HepG2 (cell line): ENCODE measurements around the gene ZFP36L2. TPM values are rescaled to one million over a fixed set of nuclear protein-coding genes. Genes with fewer than 3 reads are reported as not detected.

Experiments used
- FOXA3 ChIP-seq: IDR thresholded peaks from 2 replicates; pipeline ENCODE4 v1.6.1; 2016; ENCODE audit warnings: missing genetic modification reagents, missing compliant biosample characterization
- HNRNPL ChIP-seq: fragments of 200-400 bp; formaldehyde crosslinking; IDR thresholded peaks from 2 replicates; pipeline ENCODE4 v1.6.1; 2017; ENCODE audit warnings: mild to moderate bottlenecking, low read depth, low read length
- HOXD1 ChIP-seq: sonication (generic); formaldehyde crosslinking; IDR thresholded peaks from 2 replicates; pipeline ENCODE4 v1.5.0; 2020; ENCODE audit warnings: missing genetic modification reagents
- MYC ChIP-seq: sonication (generic); formaldehyde crosslinking; IDR thresholded peaks from 2 replicates; pipeline ENCODE4 v1.9.0; 2021; ENCODE audit warnings: missing genetic modification reagents, borderline replicate concordance
- NFYC ChIP-seq: IDR thresholded peaks from 2 replicates; pipeline ENCODE4 v1.6.1; 2016; ENCODE audit warnings: missing genetic modification reagents, missing compliant biosample characterization
- REST ChIP-seq, 2 experiments: IDR thresholded peaks; 2 replicates each; pipeline ENCODE4 v1.6.1; 2011 to 2012; ENCODE audit warnings: low read length in 2 of 2, borderline replicate concordance in 1 of 2, low read depth in 1 of 2, mild to moderate bottlenecking in 1 of 2, moderate library complexity in 1 of 2
- SIN3B ChIP-seq: fragments of 150-350 bp; IDR thresholded peaks from 2 replicates; pipeline ENCODE4 v1.6.1; 2014; ENCODE audit warnings: low read length
- TARDBP ChIP-seq: sonication (generic); formaldehyde crosslinking; IDR thresholded peaks from 2 replicates; pipeline ENCODE4 v1.8.0; 2022; ENCODE audit warnings: mild to moderate bottlenecking, missing genetic modification reagents
- TCF12 ChIP-seq, 2 experiments: fragments of 450-650 bp in 1 of 2; sonication (generic) in 1 of 2; formaldehyde crosslinking in 1 of 2; IDR thresholded peaks; 2 replicates each; pipeline versions ENCODE4 v1.6.1 to v1.8.0; 2017 to 2022; ENCODE audit warnings: antibody characterized with exemption in 1 of 2, mild to moderate bottlenecking in 1 of 2, missing genetic modification reagents in 1 of 2, moderate library complexity in 1 of 2
- ZNF382 ChIP-seq: sonication (generic); formaldehyde crosslinking; IDR thresholded peaks from 2 replicates; pipeline ENCODE4 v1.5.0; 2020; ENCODE audit warnings: missing genetic modification reagents, mild to moderate bottlenecking, borderline replicate concordance
- ZSCAN5A ChIP-seq: sonication (generic); formaldehyde crosslinking; IDR thresholded peaks from 2 replicates; pipeline ENCODE4 v1.8.0; 2022; ENCODE audit warnings: mild to moderate bottlenecking, missing genetic modification reagents, borderline replicate concordance
- polyA plus RNA-seq, 8 experiments: library from polyadenylated mRNA; depleted of rRNA in 3 of 8; stranded (reverse) in 7 of 8; unstranded in 1 of 8; fragments of >200 nt; fragmentation: Illumina TruSeq in 4 of 8; extraction: Trizol in 4 of 8; gene quantifications; 2 replicates each; pipeline versions ENCODE4 v1.2.1 to v1.2.3, GENCODE V29; 2011 to 2016; ENCODE audit warnings: low read depth in 4 of 8, missing spikeins in 1 of 8, mixed read lengths in 1 of 8; ENCODE audit not compliant: insufficient read depth in 1 of 8
- total RNA-seq, 5 experiments: library from RNA; depleted of rRNA; stranded (reverse); fragments of >200 nt; fragmentation: Illumina TruSeq; extraction: Trizol; gene quantifications; 2 replicates each; pipeline ENCODE4 v1.2.3, GENCODE V29; 2016; ENCODE audit warnings: low read depth in 1 of 5
- TF ChIP-seq, protein P1 (sequence below): IDR thresholded peaks from 2 replicates; pipeline ENCODE4 v1.6.1; 2016; ENCODE audit warnings: low read depth, missing genetic modification reagents, missing compliant biosample characterization
- TF ChIP-seq, protein P2 (sequence below): IDR thresholded peaks from 2 replicates; pipeline ENCODE4 v1.6.1; 2016; ENCODE audit warnings: mild to moderate bottlenecking
- TF ChIP-seq, protein P3 (sequence below): sonication (generic); formaldehyde crosslinking; IDR thresholded peaks from 2 replicates; pipeline ENCODE4 v1.5.0; 2020; ENCODE audit warnings: missing genetic modification reagents, mild to moderate bottlenecking, borderline replicate concordance

ZFP36L2 gene
- total and polyA plus RNA-seq, 2 of the 13 experiments (the other 11 are each of a cell fraction or from before 2014, with no cell fraction given), result 11.2 to 21.8 TPM

DNA sequence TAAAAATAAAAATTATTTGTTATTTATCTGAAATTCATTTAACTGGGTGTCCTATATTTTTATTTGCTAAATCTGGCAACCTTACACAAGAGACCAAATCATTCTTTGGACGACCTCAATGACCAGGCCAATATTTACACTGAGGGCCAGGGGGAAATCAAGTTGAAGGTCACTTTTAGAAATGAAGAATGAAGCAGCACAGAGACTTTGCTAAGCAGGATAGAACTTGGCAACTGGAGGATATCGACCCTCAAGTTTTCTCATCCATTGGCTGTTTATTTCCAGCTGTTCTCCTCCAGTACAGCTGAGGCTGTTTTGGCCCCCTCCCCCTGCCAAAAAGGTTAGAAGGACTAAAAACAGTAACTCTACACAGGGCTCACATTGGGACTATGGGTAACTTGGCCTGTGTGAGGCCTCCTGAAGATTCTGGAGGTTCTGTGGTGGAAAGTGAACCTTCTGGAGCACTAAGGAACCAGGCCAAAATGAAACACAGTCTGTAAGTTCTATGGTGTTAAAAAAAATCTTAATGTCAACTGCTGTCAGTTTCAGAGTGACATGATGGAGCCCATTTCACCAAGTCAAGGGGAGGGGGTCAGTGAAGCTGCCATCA, 32.2 kb upstream of the ZFP36L2 start (continued):
- TF ChIP-seq, protein P1, sequence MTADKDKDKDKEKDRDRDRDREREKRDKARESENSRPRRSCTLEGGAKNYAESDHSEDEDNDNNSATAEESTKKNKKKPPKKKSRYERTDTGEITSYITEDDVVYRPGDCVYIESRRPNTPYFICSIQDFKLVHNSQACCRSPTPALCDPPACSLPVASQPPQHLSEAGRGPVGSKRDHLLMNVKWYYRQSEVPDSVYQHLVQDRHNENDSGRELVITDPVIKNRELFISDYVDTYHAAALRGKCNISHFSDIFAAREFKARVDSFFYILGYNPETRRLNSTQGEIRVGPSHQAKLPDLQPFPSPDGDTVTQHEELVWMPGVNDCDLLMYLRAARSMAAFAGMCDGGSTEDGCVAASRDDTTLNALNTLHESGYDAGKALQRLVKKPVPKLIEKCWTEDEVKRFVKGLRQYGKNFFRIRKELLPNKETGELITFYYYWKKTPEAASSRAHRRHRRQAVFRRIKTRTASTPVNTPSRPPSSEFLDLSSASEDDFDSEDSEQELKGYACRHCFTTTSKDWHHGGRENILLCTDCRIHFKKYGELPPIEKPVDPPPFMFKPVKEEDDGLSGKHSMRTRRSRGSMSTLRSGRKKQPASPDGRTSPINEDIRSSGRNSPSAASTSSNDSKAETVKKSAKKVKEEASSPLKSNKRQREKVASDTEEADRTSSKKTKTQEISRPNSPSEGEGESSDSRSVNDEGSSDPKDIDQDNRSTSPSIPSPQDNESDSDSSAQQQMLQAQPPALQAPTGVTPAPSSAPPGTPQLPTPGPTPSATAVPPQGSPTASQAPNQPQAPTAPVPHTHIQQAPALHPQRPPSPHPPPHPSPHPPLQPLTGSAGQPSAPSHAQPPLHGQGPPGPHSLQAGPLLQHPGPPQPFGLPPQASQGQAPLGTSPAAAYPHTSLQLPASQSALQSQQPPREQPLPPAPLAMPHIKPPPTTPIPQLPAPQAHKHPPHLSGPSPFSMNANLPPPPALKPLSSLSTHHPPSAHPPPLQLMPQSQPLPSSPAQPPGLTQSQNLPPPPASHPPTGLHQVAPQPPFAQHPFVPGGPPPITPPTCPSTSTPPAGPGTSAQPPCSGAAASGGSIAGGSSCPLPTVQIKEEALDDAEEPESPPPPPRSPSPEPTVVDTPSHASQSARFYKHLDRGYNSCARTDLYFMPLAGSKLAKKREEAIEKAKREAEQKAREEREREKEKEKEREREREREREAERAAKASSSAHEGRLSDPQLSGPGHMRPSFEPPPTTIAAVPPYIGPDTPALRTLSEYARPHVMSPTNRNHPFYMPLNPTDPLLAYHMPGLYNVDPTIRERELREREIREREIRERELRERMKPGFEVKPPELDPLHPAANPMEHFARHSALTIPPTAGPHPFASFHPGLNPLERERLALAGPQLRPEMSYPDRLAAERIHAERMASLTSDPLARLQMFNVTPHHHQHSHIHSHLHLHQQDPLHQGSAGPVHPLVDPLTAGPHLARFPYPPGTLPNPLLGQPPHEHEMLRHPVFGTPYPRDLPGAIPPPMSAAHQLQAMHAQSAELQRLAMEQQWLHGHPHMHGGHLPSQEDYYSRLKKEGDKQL (CRISPR knock-in tag), result peak; percentile 85
- TF ChIP-seq FOXA3 (CRISPR knock-in tag), result peak; percentile 97
- TF ChIP-seq HOXD1 (CRISPR knock-in tag), result no peak
- TF ChIP-seq, protein P2, sequence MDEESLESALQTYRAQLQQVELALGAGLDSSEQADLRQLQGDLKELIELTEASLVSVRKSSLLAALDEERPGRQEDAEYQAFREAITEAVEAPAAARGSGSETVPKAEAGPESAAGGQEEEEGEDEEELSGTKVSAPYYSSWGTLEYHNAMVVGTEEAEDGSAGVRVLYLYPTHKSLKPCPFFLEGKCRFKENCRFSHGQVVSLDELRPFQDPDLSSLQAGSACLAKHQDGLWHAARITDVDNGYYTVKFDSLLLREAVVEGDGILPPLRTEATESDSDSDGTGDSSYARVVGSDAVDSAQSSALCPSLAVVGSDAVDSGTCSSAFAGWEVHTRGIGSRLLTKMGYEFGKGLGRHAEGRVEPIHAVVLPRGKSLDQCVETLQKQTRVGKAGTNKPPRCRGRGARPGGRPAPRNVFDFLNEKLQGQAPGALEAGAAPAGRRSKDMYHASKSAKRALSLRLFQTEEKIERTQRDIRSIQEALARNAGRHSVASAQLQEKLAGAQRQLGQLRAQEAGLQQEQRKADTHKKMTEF (CRISPR knock-in tag), result peak; percentile 73
- TF ChIP-seq NFYC (CRISPR knock-in tag), result no peak
- no peak for TF ChIP-seq MYC
- peak; percentile 77 for TF ChIP-seq TARDBP (CRISPR knock-in tag)
- TF ChIP-seq TCF12 (IDR thresholded peaks at IDR 0.05), result no peak
- TF ChIP-seq TCF12 (CRISPR knock-in tag; IDR thresholded peaks at IDR 0.05), result no peak
- TF ChIP-seq, protein P3, sequence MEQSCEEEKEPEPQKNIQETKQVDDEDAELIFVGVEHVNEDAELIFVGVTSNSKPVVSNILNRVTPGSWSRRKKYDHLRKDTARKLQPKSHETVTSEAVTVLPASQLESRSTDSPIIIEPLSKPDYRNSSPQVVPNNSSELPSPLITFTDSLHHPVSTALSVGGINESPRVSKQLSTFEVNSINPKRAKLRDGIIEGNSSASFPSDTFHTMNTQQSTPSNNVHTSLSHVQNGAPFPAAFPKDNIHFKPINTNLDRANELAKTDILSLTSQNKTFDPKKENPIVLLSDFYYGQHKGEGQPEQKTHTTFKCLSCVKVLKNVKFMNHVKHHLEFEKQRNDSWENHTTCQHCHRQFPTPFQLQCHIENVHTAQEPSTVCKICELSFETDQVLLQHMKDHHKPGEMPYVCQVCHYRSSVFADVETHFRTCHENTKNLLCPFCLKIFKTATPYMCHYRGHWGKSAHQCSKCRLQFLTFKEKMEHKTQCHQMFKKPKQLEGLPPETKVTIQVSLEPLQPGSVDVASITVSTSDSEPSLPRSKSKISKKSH (CRISPR knock-in tag), result no peak
- TF ChIP-seq ZSCAN5A (CRISPR knock-in tag), result no peak
- TF ChIP-seq REST (IDR thresholded peaks at IDR 0.05; ENCODE audit: borderline replicate concordance in 1 of 2, low read depth in 1 of 2, low read length in 2 of 2), result peak in 1 of 2 experiments; percentile 53; a peak in 1 of 4 replicates
- no peak for TF ChIP-seq SIN3B
- no peak for TF ChIP-seq ZNF382 (CRISPR knock-in tag)
- no peak for TF ChIP-seq HNRNPL
